COLO668 (cell line): Measurements from ENCODE around the gene TTLL10.
A peak's percentile ranks its signal among the peaks of the same experiment; 100 is the strongest.

Source experiments
- DNase-seq: peaks from one replicate; lab custom pipeline; 2025; ENCODE audit not compliant: unreplicated experiment; lab: John Stamatoyannopoulos, UW

TTLL10 gene

DNA sequence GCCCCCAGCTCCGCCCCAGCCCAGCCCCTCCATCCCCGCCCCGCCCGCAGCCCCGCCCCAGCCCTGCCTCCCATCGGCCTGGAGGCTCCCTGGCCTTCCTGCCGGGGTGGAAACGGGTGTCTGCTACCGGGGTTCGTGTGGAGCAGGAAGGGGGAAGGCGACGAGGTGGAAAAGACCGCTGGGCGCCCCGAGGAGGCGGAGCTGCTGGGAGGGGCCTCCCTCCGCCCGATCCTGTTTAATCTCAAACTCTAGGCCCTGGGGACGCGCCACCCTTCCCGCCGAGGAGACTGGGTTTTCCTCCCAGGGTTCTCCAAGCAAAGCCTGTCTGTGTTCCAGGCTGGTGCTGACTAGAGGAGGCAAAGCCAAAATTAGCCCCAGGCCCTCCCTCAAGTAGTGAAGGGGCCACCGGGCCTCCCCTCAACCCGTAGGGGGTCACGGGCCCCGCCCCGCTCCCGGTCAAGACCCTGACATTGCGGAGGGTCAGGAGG, 16.2 kb upstream of the TTLL10 start:
- DNase-seq = peak; percentile 98

DNA sequence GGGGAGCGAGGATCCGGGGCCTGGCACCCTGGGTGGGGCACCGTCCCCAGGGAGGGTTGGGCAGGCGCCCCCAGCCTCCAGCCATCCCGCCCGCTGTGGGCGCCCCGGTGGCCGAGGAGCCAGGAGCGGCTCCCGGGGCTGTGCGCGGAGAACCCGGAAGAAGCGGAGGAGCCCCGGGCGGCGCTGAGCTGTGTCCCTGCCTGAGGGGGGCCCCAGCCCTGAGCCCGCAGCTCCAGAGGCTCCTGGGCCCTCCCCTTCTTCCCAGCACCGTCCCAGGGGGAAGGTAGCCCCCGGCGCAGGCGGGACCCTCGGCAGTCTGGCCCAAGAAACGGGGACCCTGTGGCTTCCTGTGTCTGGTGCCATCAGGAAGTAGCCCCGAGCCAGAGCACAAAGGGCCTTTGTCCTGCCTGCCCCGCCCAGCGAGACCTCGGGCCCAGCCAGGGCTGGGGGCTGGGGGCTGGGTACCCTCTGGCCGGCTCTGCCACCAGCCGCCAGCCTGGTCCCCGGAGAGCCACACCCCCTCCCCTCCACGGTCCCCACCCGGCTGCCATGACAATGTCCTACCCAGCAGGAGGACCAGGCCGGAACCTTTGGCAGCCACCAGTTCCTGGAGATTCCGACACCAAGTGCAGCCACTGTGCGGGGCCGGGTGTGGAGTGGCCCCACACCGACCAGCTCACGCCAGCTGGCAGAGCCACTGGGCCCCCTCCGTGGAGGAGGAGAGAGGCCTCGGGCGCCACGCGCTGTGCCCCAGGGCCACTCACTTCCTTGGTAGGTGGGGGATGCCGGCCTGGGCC, 15.6 kb upstream of the TTLL10 start:
- peak; percentile 94 for DNase-seq

DNA sequence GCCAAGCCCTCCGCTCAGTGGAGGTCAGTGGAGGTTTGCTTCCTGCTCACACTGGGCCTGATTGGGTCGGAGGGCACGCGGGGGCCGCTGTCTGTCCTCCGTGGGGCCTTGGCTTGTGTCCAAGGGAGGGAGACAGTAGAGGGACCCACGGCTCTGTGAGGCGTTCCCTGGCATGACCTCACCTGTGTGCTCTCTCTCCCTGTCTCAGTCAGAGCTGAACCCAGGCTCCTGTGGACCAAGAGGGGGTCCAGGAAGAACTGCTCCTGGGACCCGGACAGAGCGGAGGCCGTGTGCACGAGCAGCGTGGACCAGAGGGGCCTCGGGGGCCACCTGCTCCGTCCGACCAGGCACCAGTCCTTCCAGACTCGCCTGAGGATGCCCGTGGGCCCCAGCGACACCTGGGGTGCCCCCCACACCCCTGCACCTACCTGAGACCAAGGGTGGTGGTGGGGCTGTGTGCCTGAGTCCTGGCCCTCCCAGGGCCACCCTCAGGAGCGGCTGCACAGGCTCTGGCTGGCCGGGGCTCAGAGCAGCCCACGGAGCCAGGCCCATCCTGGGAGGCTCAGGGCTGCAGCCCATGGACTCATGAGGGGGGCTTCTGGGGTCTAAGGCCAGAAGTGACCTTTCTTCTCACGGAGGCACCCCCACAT, 13.3 kb upstream of the TTLL10 start:
- DNase-seq = no peak

DNA sequence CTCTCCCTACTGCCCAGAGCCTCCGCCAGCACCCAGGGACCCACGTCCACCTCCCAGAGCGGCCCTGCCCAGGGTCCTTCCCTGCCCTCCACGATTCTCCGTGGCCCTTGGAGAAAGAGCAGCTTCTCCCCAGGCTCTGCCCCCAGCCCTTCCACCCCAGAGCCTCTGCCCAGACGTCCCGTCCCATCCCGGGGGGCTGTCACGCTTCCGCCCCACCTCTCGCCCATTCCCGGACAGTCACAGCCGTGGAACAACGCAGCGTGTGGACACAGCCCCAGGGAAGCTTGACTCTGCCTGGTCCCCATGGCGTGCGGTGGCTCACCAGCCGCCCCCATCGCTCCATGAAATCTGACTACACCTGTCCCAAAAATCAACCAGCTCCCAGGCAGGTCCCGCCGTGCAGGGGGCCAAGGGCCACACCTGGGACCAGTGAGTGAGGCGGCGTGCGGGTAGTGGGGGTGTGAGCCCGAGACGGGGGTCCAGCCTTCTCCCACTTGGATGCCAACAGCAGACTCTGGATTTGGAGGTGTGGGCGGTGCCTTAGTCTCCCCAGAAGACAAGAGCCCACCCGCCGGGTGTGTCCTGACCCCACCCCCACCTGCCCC, 12.5 kb upstream of the TTLL10 start:
- no peak for DNase-seq

DNA sequence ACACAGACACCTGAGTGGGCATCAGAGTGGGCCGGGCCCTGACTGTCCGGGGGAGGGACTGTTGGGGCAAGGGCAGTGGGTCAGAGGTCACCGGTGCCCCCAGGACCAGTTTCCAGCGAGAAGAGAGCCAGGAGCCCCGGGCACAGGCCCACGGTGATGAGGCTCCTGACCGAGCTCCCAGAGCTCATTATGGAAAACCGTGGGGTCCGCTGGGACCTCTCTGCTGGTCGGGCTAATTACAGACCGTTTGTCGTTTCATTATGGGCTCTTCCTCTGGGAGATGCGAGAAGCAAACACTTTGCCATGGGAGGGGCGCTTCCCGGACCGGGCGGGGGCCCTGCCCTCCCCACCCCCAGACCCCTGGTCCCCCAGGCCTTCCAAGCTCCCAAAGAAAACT, 12.0 kb upstream of the TTLL10 start:
- no peak for DNase-seq

DNA sequence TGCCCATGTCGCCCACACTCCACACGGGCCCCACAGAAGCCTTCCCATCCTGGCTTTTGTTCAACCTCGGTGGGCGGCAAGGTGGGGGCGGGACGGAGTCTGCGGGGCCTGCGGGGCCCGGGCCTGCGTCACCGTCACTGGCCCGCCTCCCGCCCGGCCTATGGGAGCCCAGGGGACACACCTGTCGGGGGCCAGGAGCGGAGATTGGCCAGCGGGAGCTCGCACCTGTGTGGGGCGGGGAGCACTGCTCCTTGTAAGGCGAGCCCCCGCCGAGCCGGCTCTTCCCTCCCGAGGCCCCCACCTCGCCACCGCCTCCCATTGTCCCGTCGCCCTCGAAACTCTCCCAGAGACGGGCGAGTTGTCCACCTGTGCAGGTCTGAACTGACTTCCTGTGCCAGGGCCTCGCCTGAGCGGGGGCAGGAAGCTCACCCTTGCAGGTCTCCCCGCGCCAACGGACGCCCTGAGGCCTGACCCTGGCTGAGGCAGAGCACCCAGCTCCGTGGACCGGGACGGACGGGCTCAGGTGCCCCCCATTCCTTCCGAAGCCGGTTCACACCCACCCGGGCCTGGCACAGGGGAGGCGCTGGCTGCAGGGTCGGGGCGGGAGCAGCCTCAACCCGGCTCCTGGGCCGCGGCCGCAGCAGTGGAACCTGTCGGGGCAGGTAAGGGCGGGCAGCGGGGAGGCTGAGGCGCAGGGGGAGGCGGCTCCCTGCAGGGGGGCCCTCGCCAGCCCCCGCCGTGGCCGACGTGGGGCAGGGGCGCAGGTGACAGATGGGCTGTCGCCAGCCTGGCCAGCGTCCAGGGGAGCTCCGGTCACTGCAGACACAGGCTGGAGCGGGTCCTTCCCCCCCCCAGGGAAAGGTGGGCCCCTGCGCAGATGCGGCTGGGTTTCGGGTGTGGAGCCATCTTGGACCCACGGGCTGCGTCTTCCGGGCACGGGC, 10.8 kb upstream of the TTLL10 start:
- DNase-seq = peak; percentile 100

DNA sequence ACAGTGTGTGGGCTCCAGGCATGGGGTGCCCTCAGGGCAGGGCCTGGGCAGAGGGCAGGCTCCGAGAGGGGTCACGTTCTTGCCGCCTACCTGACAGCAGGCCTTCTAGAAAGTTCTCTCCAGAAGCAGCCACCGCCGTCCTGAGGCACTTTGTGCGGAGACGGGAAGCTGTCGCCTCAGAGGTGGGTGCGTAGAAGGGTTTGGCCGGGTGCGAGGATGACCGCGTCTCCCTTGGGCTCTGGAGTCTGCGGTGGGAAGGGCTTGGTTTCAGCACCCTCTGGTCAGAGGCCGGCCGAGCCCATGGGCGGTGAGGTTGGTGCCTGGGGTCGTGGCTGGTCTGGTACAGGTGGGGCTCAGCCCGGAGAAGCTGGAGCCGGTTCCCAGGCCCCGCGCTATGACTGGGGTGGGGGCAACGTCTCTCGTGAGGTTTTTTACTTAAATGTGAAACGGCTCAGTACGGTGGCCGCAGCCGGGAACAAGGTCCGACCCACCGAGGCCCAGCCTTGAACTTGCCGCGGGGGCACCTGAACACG, 10.1 kb upstream of the TTLL10 start:
- DNase-seq = no peak

DNA sequence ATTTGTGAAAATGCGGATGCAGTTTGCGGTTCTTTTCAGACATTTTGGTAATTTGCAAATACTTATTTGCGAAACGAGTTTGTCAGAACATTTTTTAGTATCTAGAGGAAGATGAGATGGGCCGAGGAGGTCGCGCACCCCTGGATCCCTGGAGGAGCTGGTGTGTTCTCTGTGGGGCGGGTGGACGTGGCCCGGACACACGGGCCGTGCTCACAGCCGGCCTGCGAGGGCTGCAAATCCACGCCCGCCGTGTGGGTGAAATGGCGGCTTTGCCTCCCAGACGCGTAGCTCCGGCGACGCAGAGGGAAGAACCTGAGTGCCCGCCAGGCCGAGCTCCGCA, 9.3 kb upstream of the TTLL10 start:
- no peak for DNase-seq

DNA sequence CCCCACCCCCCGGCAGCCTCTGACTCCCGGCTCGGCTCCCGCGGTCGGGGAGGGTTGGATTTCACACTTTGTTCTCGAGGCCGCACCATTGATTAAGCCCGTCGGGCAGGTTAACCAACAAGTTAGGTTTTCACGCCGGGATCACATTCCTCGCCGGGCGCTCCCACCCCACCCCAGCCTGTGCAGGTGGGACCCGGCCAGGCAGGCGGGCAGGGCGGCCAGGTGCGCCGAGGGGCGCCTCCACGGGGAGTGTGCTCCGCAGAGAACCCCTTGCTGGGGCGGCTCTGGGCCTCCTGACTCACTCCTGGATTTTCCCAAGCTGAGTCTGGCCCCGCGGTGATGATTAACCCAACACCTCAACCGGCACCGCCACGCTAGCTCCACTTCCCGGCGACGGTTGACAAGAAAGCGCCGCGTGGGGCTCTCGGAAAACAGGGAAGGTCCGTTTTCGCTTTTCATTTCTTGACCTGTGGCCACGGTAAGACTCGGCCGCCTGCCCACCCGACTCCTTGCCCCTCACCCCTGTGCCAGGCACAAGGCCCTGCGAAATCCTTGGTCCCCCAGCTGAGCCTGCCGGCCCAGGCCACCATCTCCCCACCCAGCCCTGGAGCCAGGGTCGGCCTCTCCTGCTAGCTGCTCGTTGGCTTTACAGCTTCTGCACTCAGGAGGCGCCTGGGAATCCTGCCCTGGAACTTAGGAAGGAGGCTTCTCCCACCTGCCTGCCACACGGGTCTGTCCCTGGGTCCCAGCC, 8.8 kb upstream of the TTLL10 start:
- peak; percentile 96 for DNase-seq

DNA sequence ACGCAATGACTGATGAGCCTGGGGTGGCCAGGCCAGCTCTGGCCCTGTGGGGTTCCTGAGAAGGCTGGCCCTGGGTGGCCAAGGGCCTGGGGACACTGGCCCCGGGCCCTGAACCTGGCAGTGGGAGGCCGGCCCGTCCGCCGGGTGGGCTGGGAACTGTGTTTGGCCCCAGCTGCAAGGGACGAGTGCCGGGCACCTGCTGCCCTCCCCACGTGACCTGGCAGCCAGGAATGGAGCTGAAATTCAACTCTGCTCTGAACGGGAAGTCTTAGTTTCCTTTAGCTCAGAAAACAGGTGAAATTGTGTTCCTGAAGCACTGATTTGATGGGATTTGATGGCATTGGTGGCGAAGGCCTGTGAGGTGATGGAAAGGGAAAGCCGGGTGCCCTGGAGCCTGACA, 8.2 kb upstream of the TTLL10 start:
- DNase-seq = peak; percentile 79

DNA sequence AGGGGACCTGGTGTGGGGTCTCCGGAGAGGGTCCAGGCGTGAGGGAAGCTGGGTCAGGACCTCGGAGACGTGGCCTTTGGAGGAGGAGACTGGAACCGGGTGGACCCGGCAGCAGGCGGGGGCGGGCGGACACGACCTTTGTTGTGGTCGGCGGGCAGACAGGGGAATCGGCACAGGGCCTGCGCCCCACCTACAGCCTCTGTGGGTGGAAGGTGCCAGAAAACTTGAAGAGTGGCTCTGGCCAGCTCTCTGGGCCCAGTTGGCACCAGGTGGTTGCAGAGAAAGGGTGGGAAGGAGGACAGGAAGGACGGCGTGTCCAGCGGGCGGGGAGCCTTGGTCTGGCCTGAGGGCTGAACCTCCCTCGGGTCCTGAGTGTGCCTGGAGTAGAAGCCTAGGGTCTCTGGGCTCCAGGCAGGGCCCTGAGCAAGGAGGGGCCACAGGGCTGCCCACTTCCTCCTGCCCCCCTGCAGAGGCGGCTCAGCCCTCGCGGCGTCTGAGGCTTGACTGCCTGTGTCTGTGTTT, 7.7 kb upstream of the TTLL10 start:
- DNase-seq = peak; percentile 76

DNA sequence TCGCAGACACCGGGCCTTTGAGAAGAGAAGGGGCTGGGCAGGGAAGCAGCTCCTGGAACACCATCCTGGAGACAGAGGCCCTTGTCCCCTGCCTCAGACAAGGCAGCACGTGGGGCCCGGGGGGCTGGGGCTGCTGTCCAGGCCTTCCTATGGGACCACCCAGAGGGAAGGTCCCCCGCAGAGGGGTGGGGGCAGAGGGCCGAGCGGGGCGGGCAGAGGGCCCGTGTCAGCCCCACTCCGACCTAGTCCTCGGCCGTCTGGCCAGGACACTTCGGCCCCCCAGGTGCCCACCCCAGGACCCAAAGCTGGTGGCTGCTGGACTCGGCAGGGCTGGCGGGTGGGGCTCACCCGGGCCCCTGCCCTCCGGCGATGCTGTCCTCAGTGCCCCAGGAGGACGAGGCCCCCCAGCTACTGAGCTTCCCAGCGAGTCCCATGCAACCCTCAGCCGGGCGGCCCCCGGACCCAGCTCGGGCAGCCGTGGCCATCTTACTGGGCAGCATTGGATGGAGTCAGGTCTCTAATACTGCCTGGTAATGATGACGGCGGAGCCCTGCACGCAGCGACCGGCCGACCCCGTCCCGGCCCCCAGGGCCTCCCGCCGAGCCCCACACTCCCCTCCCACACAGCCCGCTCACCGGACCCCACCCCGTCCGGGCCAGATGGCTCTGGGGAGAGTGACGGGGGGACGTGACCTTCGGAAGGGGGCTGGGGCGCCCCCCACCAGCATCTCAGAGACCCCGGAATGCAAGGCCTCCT, 6.9 kb upstream of the TTLL10 start:
- peak; percentile 85 for DNase-seq

DNA sequence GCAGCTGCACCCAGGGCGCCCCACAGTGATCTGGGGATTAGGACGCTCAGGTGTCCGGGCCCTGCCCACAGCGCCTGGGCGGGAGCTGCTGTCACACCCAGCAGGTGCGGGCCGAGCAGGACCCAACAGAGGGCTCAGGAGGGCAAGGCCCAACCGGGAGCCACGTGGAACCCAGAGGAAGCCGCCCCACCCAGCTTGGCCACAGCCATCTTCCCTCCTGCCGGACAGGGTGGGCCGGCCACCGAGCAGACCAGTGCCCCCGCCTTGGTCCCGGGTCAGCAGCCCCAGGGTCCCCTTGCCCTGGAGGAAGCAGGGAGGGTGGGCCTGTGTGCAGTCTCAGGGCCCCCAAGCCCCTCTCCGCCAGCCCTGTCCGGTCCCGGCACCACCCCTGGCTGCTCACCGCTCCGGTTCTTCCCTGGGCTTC, 6.3 kb upstream of the TTLL10 start:
- DNase-seq = peak; percentile 98

DNA sequence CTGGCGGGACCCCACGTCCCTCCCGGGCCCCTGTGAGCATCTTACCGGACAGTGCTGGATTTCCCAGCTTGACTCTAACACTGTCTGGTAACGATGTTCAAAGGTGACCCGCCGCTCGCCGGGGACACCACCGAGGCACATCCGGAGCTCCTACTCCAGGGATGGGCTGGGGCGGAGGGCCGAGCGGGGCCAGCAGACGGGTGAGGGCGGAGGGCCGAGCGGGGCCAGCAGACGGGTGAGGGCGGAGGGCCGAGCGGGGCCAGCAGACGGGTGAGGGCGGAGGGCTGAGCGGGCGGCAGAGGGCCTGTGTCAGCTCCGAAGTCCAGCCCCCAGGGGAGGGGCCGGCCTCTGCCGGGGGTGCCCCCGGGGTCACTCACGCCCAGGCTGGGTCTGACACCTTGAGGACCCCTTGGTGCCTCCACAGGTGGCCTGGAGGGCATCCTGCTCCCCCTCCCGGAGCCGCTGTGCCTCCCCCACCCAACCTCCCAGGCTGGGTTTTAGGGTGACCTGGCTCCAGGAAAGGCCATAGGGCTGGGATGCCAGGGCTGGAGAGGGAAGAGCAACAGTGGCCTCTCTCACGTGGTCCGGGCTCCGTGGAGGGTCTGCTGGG, 5.7 kb upstream of the TTLL10 start:
- no peak for DNase-seq

DNA sequence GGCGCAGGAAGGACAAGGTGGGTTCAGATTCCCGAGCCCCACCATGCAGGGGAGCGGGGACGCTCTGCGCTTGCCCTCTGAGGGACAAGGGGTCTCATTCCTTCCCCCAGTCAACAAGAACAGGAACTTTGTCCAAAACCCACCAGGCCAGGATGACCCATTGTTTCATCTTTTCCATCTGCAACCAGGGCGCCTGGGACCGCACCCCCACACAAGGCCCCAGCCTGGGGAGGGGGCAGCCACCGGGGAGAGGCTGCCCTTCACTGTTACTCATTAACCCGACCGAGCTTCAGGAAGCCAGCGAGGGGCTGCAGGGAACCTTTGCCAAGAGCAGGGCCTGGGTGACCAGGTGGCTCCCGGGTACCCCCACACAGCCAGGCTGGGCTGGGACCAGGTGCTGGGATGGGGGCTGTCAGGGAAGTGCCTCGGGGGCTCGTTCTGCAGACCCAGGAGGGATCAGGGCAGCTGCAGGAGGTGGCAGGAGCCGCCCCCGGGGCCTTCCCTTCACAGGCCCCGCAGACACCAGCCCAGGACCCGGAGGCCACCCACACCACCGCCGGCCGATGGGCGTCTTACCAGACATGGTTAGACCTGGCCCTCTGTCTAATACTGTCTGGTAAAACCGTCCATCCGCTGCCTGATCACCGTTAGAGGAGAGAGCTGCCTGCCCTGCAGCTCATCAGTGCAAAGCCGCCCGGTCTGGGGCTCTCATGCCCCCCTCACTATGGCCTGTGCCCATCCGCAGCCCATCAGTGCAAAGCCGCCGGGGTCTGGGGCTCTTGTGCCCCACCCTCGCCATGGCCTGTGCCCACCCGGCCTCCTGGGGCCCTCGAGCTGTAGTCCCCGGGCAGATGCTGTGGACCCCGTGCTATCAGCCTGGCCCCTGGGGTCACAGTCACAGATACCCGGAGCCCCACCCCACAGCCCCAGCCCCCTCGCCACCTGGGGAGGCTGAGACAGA, 4.9 kb upstream of the TTLL10 start:
- DNase-seq = peak; percentile 82

DNA sequence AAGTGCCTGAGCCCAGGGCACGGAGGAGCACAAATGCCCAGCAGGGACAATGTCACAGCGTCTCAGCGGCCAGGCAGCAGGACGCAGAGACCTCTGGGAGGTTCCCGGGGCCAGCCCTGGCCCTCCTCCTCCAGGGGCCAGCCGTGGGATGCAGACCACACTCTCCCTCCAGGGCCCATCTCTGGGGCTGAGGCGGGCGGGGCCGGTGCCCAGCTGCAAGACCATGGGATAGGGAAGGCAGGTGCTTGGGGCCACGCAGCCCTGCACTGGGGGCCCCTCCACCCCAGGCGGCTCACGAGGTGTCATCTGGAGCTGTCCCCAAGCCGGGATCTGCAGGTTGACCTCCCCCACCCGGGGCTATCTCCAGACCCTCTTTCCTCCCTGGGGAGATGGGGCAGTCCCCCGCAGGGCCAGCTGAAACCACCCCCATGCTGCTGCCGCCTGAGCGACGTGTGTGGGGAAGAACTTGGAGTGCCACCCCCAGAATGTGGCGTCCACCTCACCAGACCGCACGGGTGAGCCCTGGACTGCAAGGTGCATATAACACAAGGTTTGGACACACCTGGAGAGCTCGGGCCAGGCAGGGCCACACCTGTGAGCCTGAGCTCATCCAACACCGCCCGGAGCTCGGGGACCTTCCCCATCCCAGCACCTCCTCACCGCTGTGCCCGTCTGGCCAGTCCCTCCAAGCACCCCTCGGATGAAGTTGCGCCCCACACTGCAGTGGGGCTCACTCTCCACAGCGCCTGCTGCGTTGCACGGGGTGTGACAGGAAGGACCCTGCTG, 4.1 kb upstream of the TTLL10 start:
- DNase-seq = peak; percentile 54
